Peyer's patch (tissue), 4 donors: ENCODE measurements around the gene RNF220.

ENCODE experiments used
- CTCF ChIP-seq, 6 experiments: fragments of 450-650 bp in 4 of 6; fragments of 200-600 bp in 2 of 6; sonication (generic) in 1 of 6; IDR thresholded peaks; one replicate each; pipeline ENCODE4 v1.5.1; 2017 to 2019; ENCODE audit warnings: antibody characterized with exemption in 6 of 6, mild to moderate bottlenecking in 3 of 6, moderate library complexity in 1 of 6
- POLR2A ChIP-seq, 2 donors: fragments of 450-650 bp; IDR thresholded peaks; one replicate each; pipeline ENCODE4 v1.5.1; 2017; ENCODE audit warnings: antibody characterized with exemption in 2 of 2, mild to moderate bottlenecking in 2 of 2, moderate library complexity in 2 of 2

GRCh38 chr1:44515416-44515815, 110.4 kb downstream of the RNF220 start:
- TF ChIP-seq CTCF (IDR thresholded peaks at IDR 0.05) (no peak), POLR2A (IDR thresholded peaks at IDR 0.05) (no peak)
